ENCODE results near the gene GLIS1.

The GLIS1 gene

DNA sequence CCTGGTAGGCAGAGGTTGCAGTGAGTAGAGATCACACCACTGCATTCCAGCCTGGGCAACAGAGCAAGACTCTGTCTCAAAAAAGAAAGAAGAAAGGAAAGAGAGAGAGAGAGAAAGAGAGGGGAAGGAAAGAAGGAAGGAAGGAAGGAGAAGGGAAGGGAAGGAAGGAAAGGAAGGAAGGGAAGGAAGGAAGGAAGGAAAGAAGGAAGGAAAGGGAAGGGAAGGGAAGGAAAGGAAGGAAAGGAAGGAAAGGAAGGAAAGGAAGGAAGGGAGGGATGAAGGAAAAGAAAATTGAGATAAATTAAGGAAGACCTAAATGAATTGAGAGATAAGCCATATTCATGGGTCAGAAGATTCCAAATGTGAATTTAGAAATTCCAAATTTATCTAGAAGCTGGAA, 92.2 kb downstream of the GLIS1 start:
- Histone ChIP-seq H3K27me3 (ENCODE audit: control insufficient read depth in 1 of 2, insufficient read depth in 1 of 2, low read length in 2 of 2) (peaks cover 0 to 64% of the 10 kb centered on the region in 2 experiments), H3K23ac (ENCODE audit: low read length in 2 of 2) (no peak overlapping the region), H4K91ac (ENCODE audit: low read length) (no peak overlapping the region), H3K27ac (ENCODE audit: low read length, poor library complexity, severe bottlenecking) (no peak overlapping the region), H2BK15ac (ENCODE audit: low read depth, poor library complexity, severe bottlenecking) (no peak overlapping the region), H2AK5ac (ENCODE audit: low read length, severe bottlenecking) (no peak overlapping the region), H2BK5ac (ENCODE audit: low read depth, low read length, poor library complexity, severe bottlenecking) (no peak overlapping the region), H2BK120ac (ENCODE audit: low read depth, low read length) (no peak overlapping the region), H3K9me3 (ENCODE audit: control insufficient read depth, low read length) (no peaks in the 10 kb centered on the region), H3K14ac (ENCODE audit: low read length in 2 of 2) (no peak overlapping the region), H2BK12ac (ENCODE audit: low read length in 2 of 2) (no peak overlapping the region), H4K8ac (ENCODE audit: low read length) (no peak overlapping the region), H3K9ac (ENCODE audit: low read length) (no peak overlapping the region), H3K79me1 (replicated peaks; ENCODE audit: low read length, poor library complexity, severe bottlenecking) (peaks cover 33% of the 10 kb centered on the region), H3K36me3 (ENCODE audit: control insufficient read depth in 1 of 2, insufficient read depth in 2 of 2, low read depth in 1 of 2, low read length in 2 of 2) (peaks cover 0 to 7% of the 10 kb centered on the region in 2 experiments), H3K18ac (ENCODE audit: low read depth in 1 of 2, low read length in 2 of 2) (no peak overlapping the region), H3K4me3 (ENCODE audit: insufficient read depth in 1 of 2, low read depth in 1 of 2, low read length in 2 of 2) (no peak overlapping the region), H3K4me1 (ENCODE audit: control insufficient read depth, insufficient read depth, low read depth, low read length) (peaks cover 14% of the 10 kb centered on the region), H3K4me2 (ENCODE audit: low read length, poor library complexity, severe bottlenecking) (no peak overlapping the region), H2AFZ (ENCODE audit: low read depth, low read length) (no peak overlapping the region), H3K4ac (ENCODE audit: low read depth in 1 of 2, low read length in 2 of 2) (no peak overlapping the region)
- no peak for DNase-seq

DNA sequence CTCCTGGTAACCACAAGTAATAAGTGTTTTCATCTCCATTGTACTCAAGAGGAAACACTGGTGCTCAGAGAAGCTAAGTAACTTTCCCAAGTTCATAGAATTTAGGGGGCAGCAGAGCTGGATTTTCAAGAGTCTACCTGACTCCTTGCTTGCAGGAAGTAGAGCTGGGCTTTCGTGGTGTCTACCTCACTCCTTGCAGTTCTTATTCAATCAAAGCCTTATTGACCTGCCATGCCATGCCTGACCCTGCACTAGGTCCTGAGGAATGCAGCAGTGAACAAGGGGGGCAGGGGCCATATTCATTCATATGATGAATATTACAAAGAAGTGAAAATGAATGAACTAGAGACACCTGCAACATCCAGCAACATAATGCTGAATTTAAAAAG, 93.3 kb downstream of the GLIS1 start:
- H2BK12ac ChIP-seq (ENCODE audit: low read length in 2 of 2) = no peak overlapping the region
- no peak overlapping the region for H2BK15ac ChIP-seq (ENCODE audit: low read depth, poor library complexity, severe bottlenecking)
- 88% methylated on average over 1 of the region's 1 CpG for WGBS
- peaks cover 0 to 70% of the 10 kb centered on the region in 2 experiments for H3K27me3 ChIP-seq (ENCODE audit: control insufficient read depth in 1 of 2, insufficient read depth in 1 of 2, low read length in 2 of 2)
- H3K4me2 ChIP-seq (ENCODE audit: low read length, poor library complexity, severe bottlenecking) = no peak overlapping the region
- no peak overlapping the region for H3K27ac ChIP-seq (ENCODE audit: low read length, poor library complexity, severe bottlenecking)
- H3K14ac ChIP-seq (ENCODE audit: low read length in 2 of 2) = no peak overlapping the region
- H3K4me3 ChIP-seq (ENCODE audit: insufficient read depth in 1 of 2, low read depth in 1 of 2, low read length in 2 of 2) = no peak overlapping the region
- no peak overlapping the region for H3K4ac ChIP-seq (ENCODE audit: low read depth in 1 of 2, low read length in 2 of 2)
- peaks cover 0 to 9% of the 10 kb centered on the region in 2 experiments for H3K36me3 ChIP-seq (ENCODE audit: control insufficient read depth in 1 of 2, insufficient read depth in 2 of 2, low read depth in 1 of 2, low read length in 2 of 2)
- no peak overlapping the region for H3K23ac ChIP-seq (ENCODE audit: low read length in 2 of 2)
- H3K18ac ChIP-seq (ENCODE audit: low read depth in 1 of 2, low read length in 2 of 2) = no peak overlapping the region
- no peak overlapping the region for H2BK120ac ChIP-seq (ENCODE audit: low read depth, low read length)
- H4K91ac ChIP-seq (ENCODE audit: low read length) = no peak overlapping the region
- H2AFZ ChIP-seq (ENCODE audit: low read depth, low read length) = no peak overlapping the region
- no peak for DNase-seq
- H2BK5ac ChIP-seq (ENCODE audit: low read depth, low read length, poor library complexity, severe bottlenecking) = no peak overlapping the region
- no peak overlapping the region for H2AK5ac ChIP-seq (ENCODE audit: low read length, severe bottlenecking)
- H3K9ac ChIP-seq (ENCODE audit: low read length) = no peak overlapping the region
- no peaks in the 10 kb centered on the region for H3K9me3 ChIP-seq (ENCODE audit: control insufficient read depth, low read length)
- peaks cover 37% of the 10 kb centered on the region for H3K79me1 ChIP-seq (replicated peaks; ENCODE audit: low read length, poor library complexity, severe bottlenecking)
- no peak overlapping the region for H4K8ac ChIP-seq (ENCODE audit: low read length)
- peaks cover 20% of the 10 kb centered on the region for H3K4me1 ChIP-seq (ENCODE audit: control insufficient read depth, insufficient read depth, low read depth, low read length)

- no peak overlapping the region for H3K18ac ChIP-seq (ENCODE audit: low read depth in 1 of 2, low read length in 2 of 2)
- peak; percentile 18 for DNase-seq
Observed at GRCh38 chr1:53644909-53645689, 93.9 kb downstream of the GLIS1 start.

GRCh38 chr1:53644496-53644895, 94.5 kb downstream of the GLIS1 start:
- Histone ChIP-seq H3K27me3 (ENCODE audit: control insufficient read depth in 1 of 2, insufficient read depth in 1 of 2, low read length in 2 of 2) (peaks cover 0 to 78% of the 10 kb centered on the region in 2 experiments), H2BK5ac (ENCODE audit: low read depth, low read length, poor library complexity, severe bottlenecking) (no peak overlapping the region), H2AK5ac (ENCODE audit: low read length, severe bottlenecking) (no peak overlapping the region), H4K91ac (ENCODE audit: low read length) (no peak overlapping the region), H2BK120ac (ENCODE audit: low read depth, low read length) (no peak overlapping the region), H3K4me2 (ENCODE audit: low read length, poor library complexity, severe bottlenecking) (no peak overlapping the region), H3K79me1 (replicated peaks; ENCODE audit: low read length, poor library complexity, severe bottlenecking) (peaks cover 41% of the 10 kb centered on the region), H3K18ac (ENCODE audit: low read depth in 1 of 2, low read length in 2 of 2) (no peak overlapping the region), H3K4me3 (ENCODE audit: insufficient read depth in 1 of 2, low read depth in 1 of 2, low read length in 2 of 2) (no peak overlapping the region), H3K9me3 (ENCODE audit: control insufficient read depth, low read length) (no peaks in the 10 kb centered on the region), H3K27ac (ENCODE audit: low read length, poor library complexity, severe bottlenecking) (no peak overlapping the region), H2BK12ac (ENCODE audit: low read length in 2 of 2) (no peak overlapping the region), H3K4me1 (ENCODE audit: control insufficient read depth, insufficient read depth, low read depth, low read length) (peaks cover 28% of the 10 kb centered on the region), H3K23ac (ENCODE audit: low read length in 2 of 2) (no peak overlapping the region), H3K14ac (ENCODE audit: low read length in 2 of 2) (no peak overlapping the region), H3K36me3 (ENCODE audit: control insufficient read depth in 1 of 2, insufficient read depth in 2 of 2, low read depth in 1 of 2, low read length in 2 of 2) (peaks cover 0 to 13% of the 10 kb centered on the region in 2 experiments), H2AFZ (ENCODE audit: low read depth, low read length) (no peak overlapping the region), H2BK15ac (ENCODE audit: low read depth, poor library complexity, severe bottlenecking) (no peak overlapping the region), H3K4ac (ENCODE audit: low read depth in 1 of 2, low read length in 2 of 2) (no peak overlapping the region), H4K8ac (ENCODE audit: low read length) (no peak overlapping the region), H3K9ac (ENCODE audit: low read length) (no peak overlapping the region)
- DNase-seq = no peak
- WGBS = 84% methylated on average over 7 of the region's 7 CpGs

More at GRCh38 chr1:53644909-53645689, 93.9 kb downstream of the GLIS1 start:
- no peaks in the 10 kb centered on the region for H3K9me3 ChIP-seq (ENCODE audit: control insufficient read depth, low read length)
- H3K4me3 ChIP-seq (ENCODE audit: insufficient read depth in 1 of 2, low read depth in 1 of 2, low read length in 2 of 2) = no peak overlapping the region
- H3K4me2 ChIP-seq (ENCODE audit: low read length, poor library complexity, severe bottlenecking) = no peak overlapping the region
- no peak overlapping the region for H2AFZ ChIP-seq (ENCODE audit: low read depth, low read length)
- H3K23ac ChIP-seq (ENCODE audit: low read length in 2 of 2) = no peak overlapping the region
- peaks cover 24% of the 10 kb centered on the region for H3K4me1 ChIP-seq (ENCODE audit: control insufficient read depth, insufficient read depth, low read depth, low read length)
- H3K27me3 ChIP-seq (ENCODE audit: control insufficient read depth in 1 of 2, insufficient read depth in 1 of 2, low read length in 2 of 2) = peaks cover 0 to 76% of the 10 kb centered on the region in 2 experiments
- H2BK5ac ChIP-seq (ENCODE audit: low read depth, low read length, poor library complexity, severe bottlenecking) = no peak overlapping the region
- no peak overlapping the region for H3K27ac ChIP-seq (ENCODE audit: low read length, poor library complexity, severe bottlenecking)
- no peak overlapping the region for H3K14ac ChIP-seq (ENCODE audit: low read length in 2 of 2)
- H2BK15ac ChIP-seq (ENCODE audit: low read depth, poor library complexity, severe bottlenecking) = no peak overlapping the region
- no peak overlapping the region for H3K9ac ChIP-seq (ENCODE audit: low read length)
- no peak overlapping the region for H2BK120ac ChIP-seq (ENCODE audit: low read depth, low read length)
- no peak overlapping the region for H4K8ac ChIP-seq (ENCODE audit: low read length)
- peaks cover 39% of the 10 kb centered on the region for H3K79me1 ChIP-seq (replicated peaks; ENCODE audit: low read length, poor library complexity, severe bottlenecking)
- no peak overlapping the region for H3K4ac ChIP-seq (ENCODE audit: low read depth in 1 of 2, low read length in 2 of 2)
- peaks cover 0 to 13% of the 10 kb centered on the region in 2 experiments for H3K36me3 ChIP-seq (ENCODE audit: control insufficient read depth in 1 of 2, insufficient read depth in 2 of 2, low read depth in 1 of 2, low read length in 2 of 2)
- 79% methylated on average over 13 of the region's 14 CpGs for WGBS
- H4K91ac ChIP-seq (ENCODE audit: low read length) = no peak overlapping the region
- H2AK5ac ChIP-seq (ENCODE audit: low read length, severe bottlenecking) = no peak overlapping the region
- no peak overlapping the region for H2BK12ac ChIP-seq (ENCODE audit: low read length in 2 of 2)
